ENCODE data around the gene COA1.

COA1 gene

GRCh38 chr7:43749383-43749940 is 20.1 kb upstream of the COA1 start:
- no peaks in the 10 kb centered on the region for H3K27me3 ChIP-seq (ENCODE audit: insufficient read depth, low read depth, severe bottlenecking)
- H3K4me3 ChIP-seq (ENCODE audit: low read depth, low read length), result no peak overlapping the region
- DNase-seq, result no peak
- H3K27ac ChIP-seq, result no peak overlapping the region
- H3K36me3 ChIP-seq, result no peaks in the 10 kb centered on the region
- H3K9me3 ChIP-seq (ENCODE audit: severe bottlenecking), result no peaks in the 10 kb centered on the region
- no peak for TF ChIP-seq CTCF (IDR thresholded peaks at IDR 0.05; ENCODE audit: low read depth, low read length)

- no peak for DNase-seq
- TF ChIP-seq CTCF (IDR thresholded peaks at IDR 0.05; ENCODE audit: low read depth, low read length), result no peak
- Histone ChIP-seq H3K36me3 (no peaks in the 10 kb centered on the region), H3K27ac (no peak overlapping the region), H3K9me3 (ENCODE audit: severe bottlenecking) (no peaks in the 10 kb centered on the region), H3K4me3 (ENCODE audit: low read depth, low read length) (no peak overlapping the region), H3K27me3 (ENCODE audit: insufficient read depth, low read depth, severe bottlenecking) (no peaks in the 10 kb centered on the region)
Observed at GRCh38 chr7:43747328-43748105, 18.2 kb upstream of the COA1 start.

DNA sequence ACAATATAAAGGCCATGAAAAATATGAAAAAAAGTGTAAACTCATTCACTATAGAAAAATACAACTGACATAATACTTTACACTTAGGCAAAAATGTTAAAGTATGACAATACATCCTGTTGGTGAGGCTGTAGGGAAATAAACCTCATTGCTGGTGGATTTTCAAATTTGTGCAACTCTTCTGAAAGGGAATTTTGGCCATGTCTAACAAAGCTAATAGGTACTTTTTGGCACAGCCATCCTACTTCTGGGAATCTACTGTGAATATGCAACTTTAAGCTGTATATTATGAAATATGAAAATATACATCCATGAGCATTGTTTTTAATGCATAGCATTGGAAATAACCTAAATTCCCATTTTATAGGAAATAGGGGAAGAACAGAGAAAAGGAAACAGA is 13.4 kb upstream of the COA1 start:
- no peak for DNase-seq

DNA sequence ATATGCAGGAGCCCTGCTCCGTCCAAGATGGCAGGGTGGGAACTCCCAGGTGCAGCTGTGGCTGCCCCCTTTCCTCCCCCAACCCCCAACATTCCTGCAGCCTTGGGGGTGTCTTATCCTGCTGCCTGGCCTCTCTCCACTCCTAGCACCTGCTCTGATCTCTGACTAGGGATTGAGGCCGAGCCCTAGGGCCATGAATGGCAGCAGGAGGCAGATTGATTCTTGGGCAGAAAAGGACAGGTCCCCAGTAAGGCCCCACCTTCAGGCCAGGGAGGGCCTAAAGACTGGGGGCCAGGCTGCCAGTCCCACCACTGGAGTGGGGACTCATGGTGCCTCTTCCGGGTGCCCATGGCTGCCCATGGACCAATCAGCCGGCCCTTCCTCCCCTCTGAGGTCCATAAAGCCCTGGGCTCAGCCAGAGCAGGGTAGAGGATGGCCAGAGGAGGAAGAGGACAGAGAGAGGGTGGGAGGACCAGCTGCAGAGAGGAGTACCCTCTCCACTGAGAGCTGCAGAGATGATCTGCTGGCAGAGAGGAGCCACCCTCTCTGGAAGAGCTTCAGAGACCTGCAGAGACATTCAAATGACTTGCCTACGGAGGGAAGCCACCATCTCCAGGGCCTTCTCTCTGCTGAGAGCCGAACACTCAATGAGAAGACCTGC is 8.3 kb upstream of the COA1 start:
- Histone ChIP-seq H3K9me3 (ENCODE audit: severe bottlenecking) (no peaks in the 10 kb centered on the region), H3K27ac (no peak overlapping the region)

More for the DNA sequence above, 13.4 kb upstream of the COA1 start:
- Histone ChIP-seq H3K27me3 (ENCODE audit: insufficient read depth, low read depth, severe bottlenecking) (no peaks in the 10 kb centered on the region), H3K27ac (no peak overlapping the region), H3K36me3 (no peaks in the 10 kb centered on the region), H3K9me3 (ENCODE audit: severe bottlenecking) (no peaks in the 10 kb centered on the region), H3K4me3 (ENCODE audit: low read depth, low read length) (no peak overlapping the region)
- TF ChIP-seq CTCF (IDR thresholded peaks at IDR 0.05; ENCODE audit: low read depth, low read length), result no peak

GRCh38 chr7:43735802-43736603 is 6.7 kb upstream of the COA1 start:
- H3K9me3 ChIP-seq (ENCODE audit: severe bottlenecking), result no peaks in the 10 kb centered on the region
- DNase-seq, result no peak
- no peaks in the 10 kb centered on the region for H3K27me3 ChIP-seq (ENCODE audit: insufficient read depth, low read depth, severe bottlenecking)
- TF ChIP-seq CTCF (IDR thresholded peaks at IDR 0.05; ENCODE audit: low read depth, low read length), result no peak
- H3K4me3 ChIP-seq (ENCODE audit: low read depth, low read length), result no peak overlapping the region
- H3K27ac ChIP-seq, result no peak overlapping the region
- H3K36me3 ChIP-seq, result no peaks in the 10 kb centered on the region

More for the DNA sequence above, 8.3 kb upstream of the COA1 start:
- no peak for TF ChIP-seq CTCF (IDR thresholded peaks at IDR 0.05; ENCODE audit: low read depth, low read length)
- no peak for DNase-seq
- Histone ChIP-seq H3K36me3 (no peaks in the 10 kb centered on the region), H3K27me3 (ENCODE audit: insufficient read depth, low read depth, severe bottlenecking) (no peaks in the 10 kb centered on the region), H3K4me3 (ENCODE audit: low read depth, low read length) (no peak overlapping the region)
